Thoracic aorta (tissue), 2 donors: Measurements from ENCODE around the gene FAM114A2. TPM values are rescaled to one million over a fixed set of nuclear protein-coding genes. Genes with fewer than 3 reads are reported as not detected.
A peak's percentile ranks its signal among the peaks of the same experiment; 100 is the strongest.

ENCODE experiments used
- ATAC-seq: fragments of 150-250 bp; one replicate; pipeline ENCODE4 v1.8.0; 2017; ENCODE audit warnings: low read depth; ENCODE audit not compliant: insufficient number of reproducible peaks, low FRiP score
- DNase-seq: peaks from one replicate; pipeline ENCODE4 v3.0.0-alpha.2; 2020; ENCODE audit warnings: low spot score
- H3K27ac ChIP-seq, 2 donors: fragments of 200-600 bp; sonication (generic); 1 replicate in 1 of 2; 2 replicates in 1 of 2; pipeline ENCODE4 v1.5.1; 2016; ENCODE audit warnings: mild to moderate bottlenecking in 2 of 2, moderate library complexity in 2 of 2
- H3K27me3 ChIP-seq: fragments of 200-600 bp; sonication (generic); replicated peaks from 2 replicates; pipeline ENCODE4 v1.6.0; 2016; ENCODE audit warnings: mild to moderate bottlenecking; ENCODE audit not compliant: insufficient read depth
- H3K36me3 ChIP-seq: fragments of 200-600 bp; sonication (generic); one replicate; pipeline ENCODE4 v1.5.1; 2016
- H3K4me1 ChIP-seq, 2 donors: fragments of 200-600 bp; sonication (generic); 1 replicate in 1 of 2; 2 replicates in 1 of 2; pipeline versions ENCODE4 v1.5.1 to v1.6.0; 2016; ENCODE audit warnings: low read depth in 2 of 2, mild to moderate bottlenecking in 1 of 2; ENCODE audit not compliant: control insufficient read depth in 1 of 2
- H3K4me3 ChIP-seq: fragments of 200-600 bp; sonication (generic); 2 replicates; pipeline ENCODE4 v1.5.1; 2016; ENCODE audit warnings: mild to moderate bottlenecking
- H3K9me3 ChIP-seq: fragments of 200-600 bp; sonication (generic); 2 replicates; pipeline ENCODE4 v1.5.1; 2016
- total RNA-seq, 2 donors: library from RNA; depleted of rRNA; stranded (reverse); fragments of >200 nt; gene quantifications; one replicate each; pipeline versions ENCODE4 v1.1.0 to v1.2.3, GENCODE V29; 2016
- TF ChIP-seq, protein P1 (sequence below): fragments of 200-600 bp; sonication (generic); IDR thresholded peaks from one replicate; pipeline ENCODE4 v1.5.1; 2019; ENCODE audit warnings: antibody characterized with exemption

FAM114A2 gene
- total RNA-seq, 2 donors from 2014 or later, result 33.2 to 43.6 TPM

DNA sequence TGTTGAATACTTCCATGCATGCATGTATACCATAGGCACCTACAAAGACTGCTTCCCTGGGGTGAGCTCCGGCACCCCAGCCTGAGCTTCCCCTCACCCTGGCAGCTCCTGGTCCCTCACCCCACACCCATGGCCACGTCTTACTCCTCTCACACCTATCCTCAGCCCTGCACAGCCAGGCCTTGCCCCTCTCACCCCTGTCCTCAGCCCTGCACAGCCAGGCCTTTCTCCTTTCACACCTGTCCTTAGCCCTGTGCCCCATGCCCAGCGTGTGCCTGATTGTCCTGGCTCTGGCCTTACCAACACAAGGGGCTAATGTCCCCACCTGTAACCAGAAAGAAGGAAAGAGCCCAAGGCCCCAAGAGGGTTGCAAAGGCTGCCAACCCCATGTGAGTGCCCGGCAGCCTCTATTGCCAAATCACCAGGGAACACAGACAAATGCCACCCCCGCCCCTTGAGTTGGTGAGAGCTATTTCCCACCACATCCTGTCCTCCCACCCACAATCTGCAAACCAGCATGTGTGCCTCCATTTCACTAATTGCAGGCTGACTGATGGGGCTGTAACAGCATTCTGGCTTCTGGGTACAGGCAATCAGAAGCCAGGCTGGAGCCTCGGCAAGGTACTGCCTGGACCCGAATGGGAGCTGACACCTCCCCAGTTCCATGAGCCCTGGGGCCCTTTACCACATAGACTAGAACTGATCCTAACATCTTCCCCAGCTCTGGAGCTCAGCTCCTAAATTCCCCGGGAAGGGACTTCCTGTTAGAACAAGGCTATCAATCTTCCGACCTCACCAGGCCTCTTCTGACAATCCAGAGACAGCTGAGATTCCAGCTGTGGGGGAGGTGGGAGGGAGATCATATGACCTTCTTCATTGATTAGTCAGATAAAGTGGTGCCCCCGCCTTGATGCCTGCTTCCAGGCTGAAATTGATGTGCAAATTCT lies 78.2 kb downstream of the FAM114A2 start:
- ATAC-seq, result no peak
- H3K27me3 ChIP-seq, result no peaks in the 10 kb centered on the region
- H3K9me3 ChIP-seq, result no peaks in the 10 kb centered on the region
- no peak overlapping the region for H3K4me3 ChIP-seq
- peaks cover 7 to 29% of the 10 kb centered on the region in 2 donors for H3K4me1 ChIP-seq
- DNase-seq, result no peak
- TF ChIP-seq, protein P1, sequence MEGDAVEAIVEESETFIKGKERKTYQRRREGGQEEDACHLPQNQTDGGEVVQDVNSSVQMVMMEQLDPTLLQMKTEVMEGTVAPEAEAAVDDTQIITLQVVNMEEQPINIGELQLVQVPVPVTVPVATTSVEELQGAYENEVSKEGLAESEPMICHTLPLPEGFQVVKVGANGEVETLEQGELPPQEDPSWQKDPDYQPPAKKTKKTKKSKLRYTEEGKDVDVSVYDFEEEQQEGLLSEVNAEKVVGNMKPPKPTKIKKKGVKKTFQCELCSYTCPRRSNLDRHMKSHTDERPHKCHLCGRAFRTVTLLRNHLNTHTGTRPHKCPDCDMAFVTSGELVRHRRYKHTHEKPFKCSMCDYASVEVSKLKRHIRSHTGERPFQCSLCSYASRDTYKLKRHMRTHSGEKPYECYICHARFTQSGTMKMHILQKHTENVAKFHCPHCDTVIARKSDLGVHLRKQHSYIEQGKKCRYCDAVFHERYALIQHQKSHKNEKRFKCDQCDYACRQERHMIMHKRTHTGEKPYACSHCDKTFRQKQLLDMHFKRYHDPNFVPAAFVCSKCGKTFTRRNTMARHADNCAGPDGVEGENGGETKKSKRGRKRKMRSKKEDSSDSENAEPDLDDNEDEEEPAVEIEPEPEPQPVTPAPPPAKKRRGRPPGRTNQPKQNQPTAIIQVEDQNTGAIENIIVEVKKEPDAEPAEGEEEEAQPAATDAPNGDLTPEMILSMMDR, result no peak
- no peaks in the 10 kb centered on the region for H3K36me3 ChIP-seq
- H3K27ac ChIP-seq, result peak overlapping the region in 1 of 2 donors; percentile 28

DNA sequence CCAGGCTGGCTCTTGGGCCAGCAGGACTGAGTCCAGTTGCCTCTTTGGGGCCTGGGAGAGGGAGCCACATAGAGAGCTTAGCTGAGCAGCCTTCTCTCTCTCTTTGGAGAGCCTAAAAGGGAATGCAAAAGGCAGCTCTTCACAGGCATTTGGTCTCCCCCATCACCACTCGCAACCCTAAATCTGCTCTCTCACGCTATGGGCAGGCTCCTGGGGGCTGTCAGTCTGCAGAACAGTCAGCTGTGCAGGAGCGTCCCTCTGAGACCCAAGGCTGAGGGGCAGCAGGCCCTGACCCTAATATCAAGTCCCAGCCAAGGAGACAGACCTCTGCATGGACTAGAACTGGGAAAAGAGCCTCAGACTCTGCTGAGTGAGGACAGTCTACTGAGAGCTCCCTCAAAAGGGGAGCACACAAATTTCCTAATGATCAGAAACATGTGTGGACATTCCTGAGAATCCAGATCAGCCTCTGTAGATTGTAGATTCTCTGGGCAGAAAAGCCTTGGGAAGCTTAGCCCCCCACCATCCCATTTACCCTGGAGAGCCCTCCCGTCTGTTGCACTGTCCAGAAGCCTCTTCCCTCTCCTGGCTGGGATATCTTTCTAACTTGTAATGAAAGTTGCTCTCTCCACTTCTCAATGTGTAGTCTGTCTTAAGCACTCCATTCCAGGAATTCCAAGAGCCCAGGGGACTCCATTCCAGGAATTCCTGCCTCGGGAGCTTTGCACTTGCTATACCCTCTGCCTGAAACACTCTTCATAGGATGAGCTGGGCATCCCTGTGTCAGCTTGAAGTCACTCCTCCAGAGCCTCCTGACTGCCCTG lies 79.4 kb downstream of the FAM114A2 start:
- ATAC-seq (no peak), DNase-seq (no peak)
- H3K4me1 ChIP-seq, result peaks cover 7 to 29% of the 10 kb centered on the region in 2 donors
- H3K9me3 ChIP-seq, result no peaks in the 10 kb centered on the region
- H3K27ac ChIP-seq, result peak overlapping the region; percentile 5 to 28
- no peaks in the 10 kb centered on the region for H3K36me3 ChIP-seq
- H3K4me3 ChIP-seq, result no peak overlapping the region
- TF ChIP-seq, protein P1, result no peak
- H3K27me3 ChIP-seq, result no peaks in the 10 kb centered on the region

DNA sequence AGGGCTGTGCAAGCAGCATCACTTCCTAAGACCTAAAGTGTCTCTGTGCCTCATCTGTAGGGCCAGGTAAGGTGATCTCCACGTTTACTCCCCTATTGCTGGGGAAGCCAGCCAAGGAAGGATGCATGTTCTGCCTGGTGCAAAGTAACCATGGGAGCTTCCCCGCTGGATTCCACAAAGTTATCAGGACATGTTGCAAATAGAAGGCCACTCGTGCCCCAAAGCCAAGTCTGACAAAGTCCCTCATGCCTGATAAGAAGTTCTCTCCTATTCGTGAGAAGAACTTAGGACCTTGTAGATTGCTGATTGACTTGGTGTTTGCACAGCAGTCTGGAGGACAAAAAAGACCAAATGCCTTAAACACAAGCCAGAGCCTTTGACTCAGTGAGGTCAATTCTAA lies 81.5 kb downstream of the FAM114A2 start:
- no peaks in the 10 kb centered on the region for H3K9me3 ChIP-seq
- H3K27ac ChIP-seq, result no peak overlapping the region
- no peaks in the 10 kb centered on the region for H3K36me3 ChIP-seq
- TF ChIP-seq, protein P1, result no peak
- H3K4me3 ChIP-seq, result no peak overlapping the region
- DNase-seq (no peak), ATAC-seq (no peak)
- H3K4me1 ChIP-seq, result peaks cover 12 to 45% of the 10 kb centered on the region in 2 donors
- no peaks in the 10 kb centered on the region for H3K27me3 ChIP-seq

DNA sequence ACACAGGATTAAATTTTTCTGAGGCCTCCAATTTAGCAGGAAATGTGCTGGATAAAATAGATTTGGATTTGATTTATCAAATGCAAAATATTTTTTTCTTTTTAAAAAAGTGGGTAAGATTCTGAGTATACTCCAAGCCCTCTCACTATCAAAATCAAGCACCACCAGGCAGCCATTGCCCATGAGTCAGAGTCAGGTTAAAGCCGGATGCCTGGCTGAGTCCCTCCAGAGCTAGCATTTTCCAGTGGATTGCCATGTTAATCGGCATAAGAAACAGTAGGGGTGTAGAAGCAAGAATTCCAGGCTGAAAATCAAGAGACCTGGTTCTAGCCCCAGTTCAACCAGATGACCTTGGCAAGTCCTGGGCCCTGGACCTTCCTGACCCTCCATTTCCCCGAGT lies 85.3 kb downstream of the FAM114A2 start:
- Histone ChIP-seq H3K9me3 (no peaks in the 10 kb centered on the region), H3K36me3 (no peaks in the 10 kb centered on the region), H3K4me1 (peaks cover 4 to 21% of the 10 kb centered on the region in 2 donors), H3K4me3 (no peak overlapping the region), H3K27me3 (no peaks in the 10 kb centered on the region), H3K27ac (peak overlapping the region; percentile 62 to 73)
- ATAC-seq, result no peak
- DNase-seq, result no peak
- TF ChIP-seq, protein P1, result no peak

DNA sequence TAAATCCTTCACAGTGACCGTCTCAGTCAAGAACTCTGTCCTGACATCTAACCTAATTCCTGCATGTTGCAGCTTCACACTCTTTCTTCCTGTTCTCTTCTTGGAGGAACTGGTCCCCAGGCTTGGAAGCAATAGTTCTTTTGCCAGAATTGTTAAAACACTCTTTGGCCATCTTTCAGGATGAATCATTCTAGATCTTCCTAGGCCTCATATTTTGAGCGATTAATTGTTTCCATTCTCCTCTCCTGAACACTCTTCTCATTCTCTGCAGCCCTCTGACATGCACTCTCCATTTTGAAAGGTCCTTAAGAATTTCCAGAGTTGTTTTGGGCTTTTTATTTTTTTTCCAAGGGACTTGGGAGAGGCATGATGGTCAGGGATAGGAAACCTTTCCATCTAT lies 85.8 kb downstream of the FAM114A2 start:
- peak overlapping the region; percentile 62 to 73 for H3K27ac ChIP-seq
- no peaks in the 10 kb centered on the region for H3K36me3 ChIP-seq
- DNase-seq, result no peak
- H3K27me3 ChIP-seq, result no peaks in the 10 kb centered on the region
- ATAC-seq, result no peak
- H3K4me1 ChIP-seq, result peaks cover 4 to 21% of the 10 kb centered on the region in 2 donors
- TF ChIP-seq, protein P1, result no peak
- H3K4me3 ChIP-seq, result no peak overlapping the region
- no peaks in the 10 kb centered on the region for H3K9me3 ChIP-seq
